ENCODE results near the gene CD47.
A peak's percentile ranks its signal among the peaks of the same experiment; 100 is the strongest.

Gene CD47

GRCh38 chr3:108090049-108090700, 656 bp downstream of the CD47 start:
- DNase-seq, result peak; percentile 42

GRCh38 chr3:108089579-108089978, 1.3 kb downstream of the CD47 start:
- DNase-seq, result no peak

GRCh38 chr3:108088697-108089096, 2.1 kb downstream of the CD47 start:
- no peak for DNase-seq

- DNase-seq, result no peak
These were observed 2.7 kb downstream of the CD47 start for GRCh38 chr3:108088146-108088545.

- DNase-seq, result no peak
These were observed 4.2 kb downstream of the CD47 start for GRCh38 chr3:108086653-108087052.

- DNase-seq, result peak; percentile 51
These were observed 5.0 kb downstream of the CD47 start for GRCh38 chr3:108085810-108086350.

GRCh38 chr3:108085370-108085769, 5.5 kb downstream of the CD47 start:
- no peak for DNase-seq

GRCh38 chr3:108079877-108080276, 11.0 kb downstream of the CD47 start:
- no peak for DNase-seq

- no peak for DNase-seq
These were observed 11.8 kb downstream of the CD47 start for GRCh38 chr3:108079043-108079442.

GRCh38 chr3:108076564-108076963, 14.3 kb downstream of the CD47 start:
- DNase-seq, result no peak

GRCh38 chr3:108073764-108074431, 16.9 kb downstream of the CD47 start:
- DNase-seq, result no peak

GRCh38 chr3:108071368-108071767, 19.5 kb downstream of the CD47 start:
- DNase-seq, result no peak

GRCh38 chr3:108070356-108070755, 20.5 kb downstream of the CD47 start:
- DNase-seq, result no peak

GRCh38 chr3:108067768-108068167, 23.1 kb downstream of the CD47 start:
- DNase-seq, result no peak

GRCh38 chr3:108065096-108065495, 25.7 kb downstream of the CD47 start:
- no peak for DNase-seq

GRCh38 chr3:108064293-108064887, 26.4 kb downstream of the CD47 start:
- DNase-seq, result no peak

- no peak for DNase-seq
These were observed 28.8 kb downstream of the CD47 start for GRCh38 chr3:108062051-108062450.

GRCh38 chr3:108060331-108060730, 30.5 kb downstream of the CD47 start:
- DNase-seq, result peak; percentile 45

- DNase-seq, result no peak
These were observed 34.9 kb downstream of the CD47 start for GRCh38 chr3:108055931-108056330.

- no peak for DNase-seq
These were observed 35.9 kb downstream of the CD47 start for GRCh38 chr3:108054935-108055334.

- no peak for DNase-seq
These were observed 37.3 kb downstream of the CD47 start for GRCh38 chr3:108053483-108053882.

- no peak for DNase-seq
These were observed 37.8 kb downstream of the CD47 start for GRCh38 chr3:108053067-108053466.

GRCh38 chr3:108051005-108051404, 39.8 kb downstream of the CD47 start:
- DNase-seq, result no peak

GRCh38 chr3:108047987-108048386, 42.8 kb downstream of the CD47 start:
- DNase-seq, result no peak

Measured in fibroblast of skin of scalp (primary cell).